Endodermal cell (in vitro differentiated cells): ENCODE data around the gene ATXN7L1. TPM values are rescaled to one million over a fixed set of nuclear protein-coding genes. Genes with fewer than 3 reads are reported as not detected.

ENCODE experiments used
- DNase-seq: peaks from one replicate; pipeline ENCODE4 v3.0.0-alpha.2; 2017
- H3K27ac ChIP-seq: 2 replicates; pipeline ENCODE4 v1.5.1; 2013; ENCODE audit warnings: mild to moderate bottlenecking, low read depth, low read length, moderate library complexity
- H3K27me3 ChIP-seq: 2 replicates; pipeline ENCODE4 v1.6.1; 2013; ENCODE audit warnings: mild to moderate bottlenecking, low read length, moderate library complexity; ENCODE audit not compliant: insufficient read depth, control insufficient read depth, poor library complexity, severe bottlenecking
- H3K36me3 ChIP-seq: 2 replicates; pipeline ENCODE4 v1.7.0; 2013; ENCODE audit warnings: mild to moderate bottlenecking, low read length, moderate library complexity; ENCODE audit not compliant: control insufficient read depth, insufficient read depth
- H3K4me1 ChIP-seq: one replicate; pipeline ENCODE4 v1.7.0; 2013; ENCODE audit warnings: low read length; ENCODE audit not compliant: control insufficient read depth, insufficient read depth
- H3K4me3 ChIP-seq: 2 replicates; pipeline ENCODE4 v1.5.1; 2013; ENCODE audit warnings: mild to moderate bottlenecking, low read length, moderate library complexity
- H3K9ac ChIP-seq: 2 replicates; pipeline ENCODE4 v1.6.1; 2013; ENCODE audit warnings: mild to moderate bottlenecking, low read length, moderate library complexity; ENCODE audit not compliant: poor library complexity, severe bottlenecking; ENCODE audit errors: extremely low read depth
- H3K9me3 ChIP-seq: 2 replicates; pipeline ENCODE4 v1.6.1; 2013; ENCODE audit warnings: mild to moderate bottlenecking, low read length, moderate library complexity; ENCODE audit not compliant: control insufficient read depth
- H3K27ac Mint-ChIP-seq: 2 replicates; pipeline ENCODE4 v1.8.0; 2020; ENCODE audit warnings: mixed read lengths
- H3K27me3 Mint-ChIP-seq: 2 replicates; pipeline ENCODE4 v1.8.0; 2021; ENCODE audit warnings: mild to moderate bottlenecking, mixed read lengths; ENCODE audit not compliant: insufficient read depth
- H3K36me3 Mint-ChIP-seq: 2 replicates; pipeline ENCODE4 v1.8.0; 2020; ENCODE audit warnings: low read depth, mixed read lengths
- H3K4me1 Mint-ChIP-seq: 2 replicates; pipeline ENCODE4 v1.8.0; 2020; ENCODE audit warnings: mixed read lengths
- H3K4me3 Mint-ChIP-seq: 2 replicates; pipeline ENCODE4 v1.8.0; 2020; ENCODE audit warnings: mild to moderate bottlenecking, moderate library complexity, mixed read lengths
- H3K9me3 Mint-ChIP-seq: 2 replicates; pipeline ENCODE4 v1.8.0; 2020; ENCODE audit warnings: mild to moderate bottlenecking, mixed read lengths
- WGBS, 2 experiments: methylation state at CpG; one replicate each; pipeline versions ENCODE4 v1.1.5 to v1.1.7; 2013; ENCODE audit warnings: missing lambda C conversion rate in 2 of 2, mixed read lengths in 1 of 2; ENCODE audit not compliant: insufficient coverage in 1 of 2, insufficient read length in 1 of 2; 5-methylcytosine and 5-hydroxymethylcytosine counted together
- total RNA-seq, 2 donors: library from RNA; stranded (reverse); fragmentation: NEBNext Ultra II Directional in 1 of 2; extraction: Animal tissue kit (Norgen Biotek cat#: 25700) in 1 of 2; gene quantifications; 2 replicates in 1 of 2; 3 replicates in 1 of 2; pipeline ENCODE4 v1.2.1, GENCODE V29; 2021
- TF ChIP-seq, protein P1 (sequence below): fragments of 200-600 bp; sonication (generic); conservative IDR thresholded peaks from 2 replicates; pipeline ENCODE4 v1.5.0; 2021; ENCODE audit warnings: antibody characterized with exemption, mild to moderate bottlenecking

Gene ATXN7L1
- total RNA-seq, 2 donors from 2014 or later = 16.9 to 30.4 TPM

- Mint-ChIP-seq H3K36me3 (peaks cover 23% of the 10 kb centered on the region), H3K27ac (peak overlapping the region; percentile 100), H3K4me1 (peaks cover 45% of the 10 kb centered on the region), H3K4me3 (peak overlapping the region; percentile 98), H3K27me3 (no peaks in the 10 kb centered on the region), H3K9me3 (peaks cover 4% of the 10 kb centered on the region)
- DNase-seq = no peak
- H3K9me3 ChIP-seq = no peaks in the 10 kb centered on the region
- peak overlapping the region; percentile 90 for H3K9ac ChIP-seq
- peaks cover 5% of the 10 kb centered on the region for H3K36me3 ChIP-seq
- H3K27me3 ChIP-seq = no peaks in the 10 kb centered on the region
- TF ChIP-seq, protein P1, sequence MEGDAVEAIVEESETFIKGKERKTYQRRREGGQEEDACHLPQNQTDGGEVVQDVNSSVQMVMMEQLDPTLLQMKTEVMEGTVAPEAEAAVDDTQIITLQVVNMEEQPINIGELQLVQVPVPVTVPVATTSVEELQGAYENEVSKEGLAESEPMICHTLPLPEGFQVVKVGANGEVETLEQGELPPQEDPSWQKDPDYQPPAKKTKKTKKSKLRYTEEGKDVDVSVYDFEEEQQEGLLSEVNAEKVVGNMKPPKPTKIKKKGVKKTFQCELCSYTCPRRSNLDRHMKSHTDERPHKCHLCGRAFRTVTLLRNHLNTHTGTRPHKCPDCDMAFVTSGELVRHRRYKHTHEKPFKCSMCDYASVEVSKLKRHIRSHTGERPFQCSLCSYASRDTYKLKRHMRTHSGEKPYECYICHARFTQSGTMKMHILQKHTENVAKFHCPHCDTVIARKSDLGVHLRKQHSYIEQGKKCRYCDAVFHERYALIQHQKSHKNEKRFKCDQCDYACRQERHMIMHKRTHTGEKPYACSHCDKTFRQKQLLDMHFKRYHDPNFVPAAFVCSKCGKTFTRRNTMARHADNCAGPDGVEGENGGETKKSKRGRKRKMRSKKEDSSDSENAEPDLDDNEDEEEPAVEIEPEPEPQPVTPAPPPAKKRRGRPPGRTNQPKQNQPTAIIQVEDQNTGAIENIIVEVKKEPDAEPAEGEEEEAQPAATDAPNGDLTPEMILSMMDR = no peak
- peaks cover 11% of the 10 kb centered on the region for H3K4me1 ChIP-seq
- H3K4me3 ChIP-seq = peak overlapping the region; percentile 91
- H3K27ac ChIP-seq = no peak overlapping the region
- 33 to 44% methylated on average over 1 to 3 of the region's 4 CpGs for WGBS, 2 experiments
These were observed 894 bp downstream of the ATXN7L1 start for GRCh38 chr7:105875505-105875904.

GRCh38 chr7:105874055-105874454 is 2.3 kb downstream of the ATXN7L1 start:
- Mint-ChIP-seq H3K9me3 (peaks cover 4% of the 10 kb centered on the region), H3K4me3 (no peak overlapping the region), H3K27me3 (no peaks in the 10 kb centered on the region), H3K36me3 (peaks cover 27% of the 10 kb centered on the region), H3K4me1 (peaks cover 40% of the 10 kb centered on the region), H3K27ac (no peak overlapping the region)
- Histone ChIP-seq H3K4me3 (no peak overlapping the region), H3K9me3 (no peaks in the 10 kb centered on the region), H3K4me1 (peaks cover 8% of the 10 kb centered on the region), H3K27me3 (no peaks in the 10 kb centered on the region), H3K9ac (no peak overlapping the region), H3K36me3 (peaks cover 5% of the 10 kb centered on the region), H3K27ac (no peak overlapping the region)
- no peak for DNase-seq
- TF ChIP-seq, protein P1 = no peak
- 98 to 99% methylated on average over 4 to 6 of the region's 6 CpGs for WGBS, 2 experiments

DNA sequence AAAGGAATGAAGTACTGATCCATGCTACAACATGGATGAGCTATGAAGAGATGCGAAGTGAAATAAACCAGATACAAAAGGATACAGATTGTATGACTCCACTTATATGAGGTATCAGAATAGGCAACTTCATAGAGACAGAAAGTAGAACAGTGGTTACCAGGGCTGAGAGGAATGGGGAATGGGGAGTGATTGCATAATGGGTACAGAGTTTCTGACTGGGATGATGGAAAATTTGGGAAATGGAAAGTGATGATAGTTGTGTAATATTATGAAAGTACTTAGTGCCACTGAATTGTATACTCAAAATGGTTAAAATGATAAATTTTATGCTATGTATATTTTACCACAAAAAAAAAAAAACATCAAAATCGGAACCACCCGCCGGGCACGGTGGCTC is 3.9 kb downstream of the ATXN7L1 start:
- peaks cover 8% of the 10 kb centered on the region for H3K36me3 ChIP-seq
- Mint-ChIP-seq H3K36me3 (peaks cover 37% of the 10 kb centered on the region), H3K9me3 (peaks cover 4% of the 10 kb centered on the region), H3K27me3 (no peaks in the 10 kb centered on the region), H3K4me1 (peaks cover 25% of the 10 kb centered on the region), H3K27ac (no peak overlapping the region), H3K4me3 (no peak overlapping the region)
- peaks cover 4% of the 10 kb centered on the region for H3K4me1 ChIP-seq
- H3K9ac ChIP-seq = no peak overlapping the region
- no peaks in the 10 kb centered on the region for H3K27me3 ChIP-seq
- WGBS, 2 experiments = 88 to 99% methylated on average over 1 to 5 of the region's 5 CpGs
- no peaks in the 10 kb centered on the region for H3K9me3 ChIP-seq
- H3K4me3 ChIP-seq = no peak overlapping the region
- no peak for DNase-seq
- no peak overlapping the region for H3K27ac ChIP-seq
- TF ChIP-seq, protein P1 = no peak
